RWPE1 (cell line): Measurements from ENCODE around the gene SNCB.

Experiments
- CTCF ChIA-PET: fragments of 350-600 bp; sonication (Branson Sonifier 250); formaldehyde crosslinking; extraction: SDS; loops from one replicate; lab custom pipeline; 2021; lab: Yijun Ruan, JAX
- POLR2A ChIA-PET: fragments of 400-600 bp; formaldehyde crosslinking; extraction: SDS; loops from one replicate; lab custom pipeline; 2020; ENCODE audit warnings: antibody characterized with exemption; ENCODE audit not compliant: low non-redundant PET; lab: Yijun Ruan, JAX
- DNase-seq: peaks from one replicate; pipeline ENCODE4 v3.0.0; 2012; ENCODE audit warnings: low spot score
- H3K27ac ChIP-seq: fragments of 450-650 bp; 2 replicates; pipeline ENCODE4 v1.5.1; 2017
- CTCF ChIP-seq: fragments of 450-650 bp; conservative IDR thresholded peaks from 2 replicates; pipeline ENCODE4 v1.5.1; 2017; ENCODE audit warnings: low read depth, mild to moderate bottlenecking

SNCB gene

DNA sequence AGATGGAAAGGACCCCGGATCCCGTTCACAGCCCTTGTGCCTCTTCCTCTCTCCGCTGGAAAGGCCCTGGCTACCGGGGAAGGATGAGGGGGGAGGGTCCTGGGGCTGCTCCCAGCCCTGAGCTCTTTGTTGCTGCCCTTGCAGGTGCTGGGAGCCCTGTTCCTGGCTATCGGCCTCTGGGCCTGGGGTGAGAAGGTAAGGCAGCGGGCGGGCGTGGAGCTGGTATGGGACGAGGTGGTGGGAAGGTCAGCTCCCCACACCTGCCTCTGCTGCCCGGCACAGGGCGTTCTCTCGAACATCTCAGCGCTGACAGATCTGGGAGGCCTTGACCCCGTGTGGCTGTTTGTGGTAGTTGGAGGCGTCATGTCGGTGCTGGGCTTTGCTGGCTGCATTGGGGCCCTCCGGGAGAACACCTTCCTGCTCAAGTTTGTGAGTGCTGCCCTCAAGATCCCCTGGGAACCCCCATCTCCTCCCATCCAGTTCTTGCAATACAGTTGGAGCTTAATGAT lies 21.2 kb upstream of the SNCB start:
- ChIA-PET POLR2A (no interaction called here), CTCF (interaction anchor here (1.0 to 6.3 kb wide), 5 partner anchors 9 to 460 kb away, joined by 3 to 31 read pairs (median 3); no protein-coding TSS in a partner anchor)
- no peak for DNase-seq
- H3K27ac ChIP-seq: peak overlapping the region; percentile 4; the same call in 1 of the 2 replicates
- no peak for TF ChIP-seq CTCF

GRCh38 chr5:176650354-176650884 lies 20.1 kb upstream of the SNCB start:
- ChIA-PET POLR2A (interaction anchor here (0.5 kb wide), 1 partner anchor 236 kb away, joined by 5 read pairs; no protein-coding TSS in a partner anchor), CTCF (interaction anchor here (1.4 to 6.3 kb wide), 2 partner anchors 11 to 77 kb away, joined by 7 to 31 read pairs; no protein-coding TSS in a partner anchor)
- peak; percentile 55 for DNase-seq

DNA sequence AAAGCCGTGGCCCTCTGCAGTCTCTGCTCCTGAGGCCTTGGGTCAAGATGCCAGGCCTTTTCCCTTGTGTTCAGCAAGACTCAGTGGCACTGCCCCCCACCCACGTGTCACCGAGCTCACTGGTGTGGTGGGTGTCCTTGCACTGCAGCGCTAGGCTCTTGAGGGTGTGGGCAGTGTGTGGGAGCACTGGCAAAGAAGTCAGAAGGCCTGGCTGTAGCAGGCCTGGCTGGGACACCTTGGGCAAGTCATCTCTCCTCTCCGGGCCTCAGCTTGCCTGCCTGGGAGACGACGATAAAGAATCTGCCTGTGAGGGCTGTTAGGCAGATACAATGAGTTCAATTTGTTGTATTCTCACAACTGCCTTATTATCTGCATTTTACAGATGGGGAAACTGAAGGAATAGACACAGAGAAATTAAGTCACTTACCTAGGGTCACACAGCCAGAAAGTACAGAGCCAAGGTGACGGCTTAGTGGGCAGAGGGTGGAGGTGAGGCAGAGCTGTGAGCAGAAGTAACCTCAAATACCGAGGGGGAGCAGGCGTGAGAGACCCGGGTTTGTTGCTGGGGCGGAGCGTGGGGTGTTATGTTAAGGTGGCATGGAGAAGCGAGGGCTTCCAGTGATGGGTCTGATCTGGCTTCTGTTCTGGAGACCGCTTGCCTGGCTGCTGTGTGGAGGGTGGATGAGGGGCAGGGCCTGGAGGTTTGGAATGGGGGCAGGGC lies 18.3 kb upstream of the SNCB start:
- H3K27ac ChIP-seq: peak overlapping the region; percentile 72
- DNase-seq: no peak
- ChIA-PET CTCF (interaction anchor here (0.6 to 6.3 kb wide), 4 partner anchors 9 to 847 kb away, joined by 3 to 31 read pairs (median 6); no protein-coding TSS in a partner anchor), POLR2A (no interaction called here)
- no peak for TF ChIP-seq CTCF

More at GRCh38 chr5:176650354-176650884, 20.1 kb upstream of the SNCB start:
- H3K27ac ChIP-seq: peak overlapping the region; percentile 4; the same call in 1 of the 2 replicates
- no peak for TF ChIP-seq CTCF

DNA sequence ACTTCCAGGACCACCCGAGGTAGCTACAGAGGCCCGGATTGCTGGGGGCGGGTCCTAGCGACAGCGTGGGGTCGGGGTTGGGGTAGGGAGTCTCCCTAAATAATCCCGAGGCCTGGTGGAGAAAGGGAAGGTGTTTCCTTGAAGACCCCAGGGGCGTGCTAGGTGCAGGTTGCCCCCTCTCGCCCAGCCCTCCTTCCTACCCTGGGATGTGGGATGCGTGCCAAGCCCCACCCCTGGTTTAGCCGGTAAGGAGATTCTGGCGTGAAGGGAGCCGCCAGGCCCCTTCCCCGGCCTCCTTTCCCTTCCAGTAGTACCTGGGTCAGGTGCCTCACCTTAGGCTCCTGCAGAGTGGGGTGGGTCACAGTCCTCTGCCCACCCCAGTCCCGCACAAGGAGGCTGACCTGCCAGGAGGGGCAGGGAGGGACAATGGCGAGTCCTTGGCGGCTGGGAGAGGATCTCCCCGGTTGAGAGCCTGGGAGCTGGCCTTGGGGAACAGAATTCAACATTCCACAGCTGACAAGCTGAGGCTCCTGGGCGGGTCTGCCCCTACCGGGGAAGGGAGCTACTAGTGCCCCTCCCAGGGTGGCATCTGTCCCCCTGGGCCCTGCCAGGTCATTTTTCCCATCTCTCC lies 17.6 kb upstream of the SNCB start:
- POLR2A ChIA-PET: no interaction called here
- H3K27ac ChIP-seq: peak overlapping the region; percentile 72
- CTCF ChIA-PET: interaction anchor here (0.6 to 6.3 kb wide), 4 partner anchors 10 to 202 kb away, joined by 3 to 31 read pairs (median 6); no protein-coding TSS in a partner anchor
- peak; percentile 71 for DNase-seq
- TF ChIP-seq CTCF: no peak

GRCh38 chr5:176647030-176647842 lies 16.9 kb upstream of the SNCB start, which contains the start of gene TSPAN17:
TSPAN17 (plus strand) TSS chr5:176647484; CDS start chr5:176647616, 132 bp downstream.
- DNase-seq: peak; percentile 100
- peak within 1 kb of the TSS; percentile 72 for H3K27ac ChIP-seq
- ChIA-PET CTCF (interaction anchor here (0.6 to 6.3 kb wide), 6 partner anchors 13 to 237 kb away, joined by 3 to 31 read pairs (median 4); no protein-coding TSS in a partner anchor), POLR2A (interaction anchor here (0.5 to 1.2 kb wide), 3 partner anchors 13 to 250 kb away, joined by 3 read pairs; no protein-coding TSS in a partner anchor)
- TF ChIP-seq CTCF: no peak; the same call in 1 of the 2 replicates
